A549 treated with Hydrocortisone at 1 μM for 4 hours (cell line): ENCODE measurements around the gene EIF3CL. TPM values are rescaled to one million over a fixed set of nuclear protein-coding genes. Genes with fewer than 3 reads are reported as not detected.

Experiments
- total RNA-seq: library from RNA; stranded (reverse); fragments of 200-300 nt; extraction: Qiagen RNA extraction; gene quantifications from 5 replicates; pipeline ENCODE4 v1.2.3, GENCODE V29; 2022

EIF3CL gene
- total RNA-seq, result 68.3 to 86.2 TPM (median 73.4 TPM) in 5 replicates

GRCh38 chr16:28403220-28404072, at the start of gene EIF3CL:
TSS of gene EIF3CL (minus strand) at chr16:28403841. CDS start at chr16:28403618, 223 bp downstream.

GRCh38 chr16:28363408-28363807, 40.2 kb downstream of the EIF3CL start, which contains the start of gene NPIPB6:
TSS of gene NPIPB6 (minus strand) at chr16:28363508. CDS start at chr16:28362822, 686 bp downstream.

Other genes with a start within 250 kb of the EIF3CL start
- 87.2 to 97.6 TPM (median 96.9 TPM) in 5 replicates for gene XPO6, start 191.9 kb downstream of the EIF3CL start, total RNA-seq
- gene SBK1, start 111.3 kb downstream of the EIF3CL start, total RNA-seq, result 0.22 to 0.32 TPM (median 0.25 TPM) in 5 replicates
- gene NPIPB6, start 40.3 kb downstream of the EIF3CL start, total RNA-seq, result 1.6 to 2.3 TPM (median 1.9 TPM) in 5 replicates
- gene NPIPB7, start 68.5 kb upstream of the EIF3CL start, total RNA-seq, result 0.17 to 0.46 TPM (median 0.25 TPM) in 4 of 5 replicates, not detected in the other
- gene CLN3, start 88.2 kb upstream of the EIF3CL start, total RNA-seq, result 24.1 to 38.1 TPM (median 32.8 TPM) in 5 replicates
- 0.05 to 0.09 TPM (median 0.06 TPM) in 5 replicates for gene APOBR, start 90.8 kb upstream of the EIF3CL start, total RNA-seq
- not detected in 5 replicates for gene IL27, start 103.0 kb upstream of the EIF3CL start, total RNA-seq
- gene NUPR1, start 135.1 kb upstream of the EIF3CL start, total RNA-seq, result 8.6 to 24.3 TPM (median 16.1 TPM) in 5 replicates
- gene SGF29, start 150.1 kb upstream of the EIF3CL start, total RNA-seq, result 20.5 to 24.3 TPM (median 22.4 TPM) in 5 replicates
- gene SULT1A2, start 193.2 kb upstream of the EIF3CL start, total RNA-seq, result 0.06 to 0.12 TPM (median 0.07 TPM) in 4 of 5 replicates, not detected in the other
- 5.2 to 6.5 TPM (median 6.0 TPM) in 5 replicates for gene SULT1A1, start 206.2 kb upstream of the EIF3CL start, total RNA-seq
- 0.62 TPM in 1 of 5 replicates, not detected in the others for gene NPIPB8, start 234.2 kb upstream of the EIF3CL start, total RNA-seq